ENCODE data around the gene THBS2.

The THBS2 gene

GRCh38 chr6:169172946-169173345 is 80.7 kb downstream of the THBS2 start:
- Histone ChIP-seq H3K27ac (ENCODE audit: low read depth, low read length, poor library complexity, severe bottlenecking) (no peak overlapping the region), H3K9me2 (ENCODE audit: low read depth, low read length) (no peaks in the 10 kb centered on the region), H4K20me1 (ENCODE audit: insufficient read depth, low read length) (no peaks in the 10 kb centered on the region), H3K9me3 (ENCODE audit: low read length) (no peaks in the 10 kb centered on the region), H3F3A (ENCODE audit: insufficient read depth, low read length) (no peaks in the 10 kb centered on the region), H3K4me1 (ENCODE audit: insufficient read depth, low read length, severe bottlenecking) (no peaks in the 10 kb centered on the region), H2AFZ (ENCODE audit: low read length) (no peak overlapping the region), H3K4me3 (ENCODE audit: low read depth, low read length, poor library complexity, severe bottlenecking) (no peak overlapping the region), H3K79me2 (ENCODE audit: insufficient read depth, low read length) (no peaks in the 10 kb centered on the region), H3K36me3 (ENCODE audit: insufficient read depth, low read length) (no peaks in the 10 kb centered on the region), H3K4me2 (ENCODE audit: low read length) (no peak overlapping the region), H3K9ac (ENCODE audit: low read length) (no peak overlapping the region), H3K27me3 (ENCODE audit: insufficient read depth, low read length) (no peaks in the 10 kb centered on the region)
- TF ChIP-seq, protein P1, sequence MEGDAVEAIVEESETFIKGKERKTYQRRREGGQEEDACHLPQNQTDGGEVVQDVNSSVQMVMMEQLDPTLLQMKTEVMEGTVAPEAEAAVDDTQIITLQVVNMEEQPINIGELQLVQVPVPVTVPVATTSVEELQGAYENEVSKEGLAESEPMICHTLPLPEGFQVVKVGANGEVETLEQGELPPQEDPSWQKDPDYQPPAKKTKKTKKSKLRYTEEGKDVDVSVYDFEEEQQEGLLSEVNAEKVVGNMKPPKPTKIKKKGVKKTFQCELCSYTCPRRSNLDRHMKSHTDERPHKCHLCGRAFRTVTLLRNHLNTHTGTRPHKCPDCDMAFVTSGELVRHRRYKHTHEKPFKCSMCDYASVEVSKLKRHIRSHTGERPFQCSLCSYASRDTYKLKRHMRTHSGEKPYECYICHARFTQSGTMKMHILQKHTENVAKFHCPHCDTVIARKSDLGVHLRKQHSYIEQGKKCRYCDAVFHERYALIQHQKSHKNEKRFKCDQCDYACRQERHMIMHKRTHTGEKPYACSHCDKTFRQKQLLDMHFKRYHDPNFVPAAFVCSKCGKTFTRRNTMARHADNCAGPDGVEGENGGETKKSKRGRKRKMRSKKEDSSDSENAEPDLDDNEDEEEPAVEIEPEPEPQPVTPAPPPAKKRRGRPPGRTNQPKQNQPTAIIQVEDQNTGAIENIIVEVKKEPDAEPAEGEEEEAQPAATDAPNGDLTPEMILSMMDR (IDR thresholded peaks at IDR 0.05; ENCODE audit: low read length), result no peak
- TF ChIP-seq EZH2 (IDR thresholded peaks at IDR 0.05; ENCODE audit: borderline replicate concordance, low read length), result no peak

DNA sequence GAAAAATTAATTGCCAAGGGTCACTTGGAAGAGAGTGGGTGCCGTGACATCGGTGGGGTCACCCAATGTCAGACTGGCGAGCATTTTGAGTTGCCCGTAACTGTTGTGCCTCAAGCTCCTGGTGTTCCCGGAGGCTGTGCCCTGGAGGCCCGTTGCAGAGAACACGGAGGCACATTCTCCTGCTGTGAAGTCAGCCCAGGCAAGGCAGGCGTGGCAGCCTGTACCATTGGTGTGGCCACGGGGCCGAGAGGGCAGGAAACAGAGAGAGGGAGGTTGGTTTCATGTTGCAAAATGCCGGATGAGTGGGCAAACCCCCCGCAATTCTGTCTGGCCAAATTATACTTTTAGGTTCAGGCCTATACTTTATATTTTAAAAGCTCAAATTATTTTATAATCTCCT is 81.2 kb downstream of the THBS2 start:
- Histone ChIP-seq H3K27me3 (ENCODE audit: insufficient read depth, low read length) (no peaks in the 10 kb centered on the region), H3K36me3 (ENCODE audit: insufficient read depth, low read length) (no peaks in the 10 kb centered on the region), H3K9me3 (ENCODE audit: low read length) (no peaks in the 10 kb centered on the region), H3K79me2 (ENCODE audit: insufficient read depth, low read length) (no peaks in the 10 kb centered on the region), H3K27ac (ENCODE audit: low read depth, low read length, poor library complexity, severe bottlenecking) (no peak overlapping the region), H2AFZ (ENCODE audit: low read length) (no peak overlapping the region), H3K9me2 (ENCODE audit: low read depth, low read length) (no peaks in the 10 kb centered on the region), H3K4me1 (ENCODE audit: insufficient read depth, low read length, severe bottlenecking) (no peaks in the 10 kb centered on the region), H4K20me1 (ENCODE audit: insufficient read depth, low read length) (no peaks in the 10 kb centered on the region), H3K4me2 (ENCODE audit: low read length) (no peak overlapping the region), H3F3A (ENCODE audit: insufficient read depth, low read length) (no peaks in the 10 kb centered on the region), H3K4me3 (ENCODE audit: low read depth, low read length, poor library complexity, severe bottlenecking) (no peak overlapping the region), H3K9ac (ENCODE audit: low read length) (no peak overlapping the region)
- TF ChIP-seq EZH2 (IDR thresholded peaks at IDR 0.05; ENCODE audit: borderline replicate concordance, low read length), result no peak
- TF ChIP-seq, protein P1 (IDR thresholded peaks at IDR 0.05; ENCODE audit: low read length), result no peak

GRCh38 chr6:169171951-169172350 is 81.7 kb downstream of the THBS2 start:
- Histone ChIP-seq H3K27me3 (ENCODE audit: insufficient read depth, low read length) (no peaks in the 10 kb centered on the region), H4K20me1 (ENCODE audit: insufficient read depth, low read length) (no peaks in the 10 kb centered on the region), H3K9me3 (ENCODE audit: low read length) (no peaks in the 10 kb centered on the region), H3K9me2 (ENCODE audit: low read depth, low read length) (no peaks in the 10 kb centered on the region), H3K4me2 (ENCODE audit: low read length) (no peak overlapping the region), H3K4me3 (ENCODE audit: low read depth, low read length, poor library complexity, severe bottlenecking) (no peak overlapping the region), H2AFZ (ENCODE audit: low read length) (no peak overlapping the region), H3F3A (ENCODE audit: insufficient read depth, low read length) (no peaks in the 10 kb centered on the region), H3K36me3 (ENCODE audit: insufficient read depth, low read length) (no peaks in the 10 kb centered on the region), H3K79me2 (ENCODE audit: insufficient read depth, low read length) (no peaks in the 10 kb centered on the region), H3K4me1 (ENCODE audit: insufficient read depth, low read length, severe bottlenecking) (no peaks in the 10 kb centered on the region), H3K27ac (ENCODE audit: low read depth, low read length, poor library complexity, severe bottlenecking) (no peak overlapping the region), H3K9ac (ENCODE audit: low read length) (no peak overlapping the region)
- TF ChIP-seq, protein P1 (IDR thresholded peaks at IDR 0.05; ENCODE audit: low read length), result no peak
- TF ChIP-seq EZH2 (IDR thresholded peaks at IDR 0.05; ENCODE audit: borderline replicate concordance, low read length), result no peak

Measured in OCI-LY1 (cell line).